ENCODE results near the gene TXNDC8.

TXNDC8 gene

DNA sequence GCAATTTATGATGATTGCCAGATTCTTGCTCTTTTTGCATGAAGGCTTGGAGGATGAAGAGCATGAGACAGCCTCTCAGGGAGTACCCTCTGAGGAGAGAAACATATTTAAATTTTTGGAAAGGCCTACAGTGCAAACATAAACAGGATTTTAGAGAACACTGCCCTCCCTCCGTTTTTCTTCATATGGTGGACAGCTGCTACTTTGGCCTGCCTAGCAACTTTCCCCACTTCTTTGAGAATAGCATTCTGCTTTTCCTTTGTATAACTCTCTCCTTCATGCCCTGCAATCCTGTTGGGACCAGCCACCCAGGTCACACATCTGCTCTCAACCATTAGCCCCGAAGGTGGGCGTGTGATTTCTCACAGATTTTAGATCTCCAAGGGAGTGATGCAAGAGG is 60.9 kb downstream of the TXNDC8 start:
- DNase-seq, result no peak

DNA sequence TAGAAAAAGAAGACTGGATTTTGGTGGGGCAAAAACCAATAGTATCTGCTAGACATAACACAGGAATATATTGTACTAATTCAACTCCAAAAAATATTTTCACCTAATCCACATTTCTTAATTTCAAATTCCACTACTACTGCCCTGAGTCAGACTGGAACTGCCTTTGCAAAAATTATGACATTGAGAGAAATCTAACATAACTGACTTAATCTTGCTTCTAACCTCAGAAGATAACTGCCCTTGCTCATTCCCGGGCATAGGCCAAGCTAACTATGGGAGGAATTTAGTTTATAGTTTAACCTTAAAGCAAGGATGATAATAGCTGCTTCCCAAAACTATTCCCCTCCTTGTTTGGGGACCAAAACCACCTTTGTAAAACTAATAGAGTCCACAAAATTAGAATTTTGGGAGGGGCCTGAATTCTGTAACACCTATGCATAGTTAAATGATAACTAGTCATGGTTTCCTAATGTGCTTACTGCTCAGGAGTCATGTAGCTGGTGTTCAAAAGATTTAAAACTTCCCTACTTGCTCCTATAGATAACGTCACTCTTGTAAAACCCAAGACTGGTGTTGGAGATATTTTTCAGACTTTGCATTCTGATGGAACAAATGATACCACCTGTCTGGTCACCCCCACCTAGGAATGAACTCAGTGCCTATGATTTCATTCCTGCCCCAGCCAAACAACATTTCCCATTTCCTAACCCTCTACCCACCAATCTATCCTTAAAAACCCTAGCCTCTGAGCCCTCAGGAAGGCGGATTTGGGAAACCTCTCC is 67.3 kb downstream of the TXNDC8 start:
- no peak for DNase-seq

DNA sequence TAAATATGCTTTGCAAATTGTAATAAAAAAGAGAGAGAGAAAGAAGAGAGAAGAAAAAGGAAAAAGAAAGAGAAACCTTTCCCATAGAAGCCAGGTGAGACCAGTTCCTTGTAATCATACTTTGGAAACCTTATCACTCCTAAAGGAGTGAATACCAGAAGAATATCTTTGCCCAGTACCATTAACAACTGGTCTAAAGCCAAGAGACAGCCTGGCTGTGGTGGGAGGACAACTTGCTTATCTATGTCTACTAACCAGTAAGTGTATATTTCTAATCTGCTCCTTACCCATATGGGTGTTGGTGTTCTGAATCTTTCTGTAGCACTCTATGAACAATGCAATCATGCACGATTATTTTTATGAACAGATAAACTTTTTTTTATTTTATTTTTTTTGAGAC is 70.9 kb downstream of the TXNDC8 start:
- DNase-seq, result no peak

GRCh38 chr9:110261632-110262031 is 76.0 kb downstream of the TXNDC8 start:
- no peak for DNase-seq

DNA sequence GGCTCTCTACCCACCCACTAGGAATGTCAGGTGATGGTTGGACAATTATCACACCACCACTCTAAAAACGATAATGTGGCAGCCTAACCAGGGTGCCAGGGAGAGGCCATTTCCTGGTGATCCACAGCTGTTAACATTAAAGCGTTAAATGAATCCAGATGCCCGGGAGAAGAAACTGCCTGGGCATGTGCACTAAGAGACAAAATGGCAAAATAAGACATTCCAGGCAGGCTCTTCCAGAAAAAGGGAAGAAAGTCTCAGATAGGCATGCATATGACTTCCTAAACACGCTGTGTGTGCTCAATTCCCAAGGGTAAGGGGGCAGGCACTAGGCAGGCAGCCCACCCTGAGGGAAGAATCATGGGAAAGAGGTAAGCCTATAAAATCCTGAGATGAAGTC is 76.8 kb downstream of the TXNDC8 start:
- no peak for DNase-seq

GRCh38 chr9:110259566-110259965 is 78.1 kb downstream of the TXNDC8 start:
- DNase-seq, result no peak

DNA sequence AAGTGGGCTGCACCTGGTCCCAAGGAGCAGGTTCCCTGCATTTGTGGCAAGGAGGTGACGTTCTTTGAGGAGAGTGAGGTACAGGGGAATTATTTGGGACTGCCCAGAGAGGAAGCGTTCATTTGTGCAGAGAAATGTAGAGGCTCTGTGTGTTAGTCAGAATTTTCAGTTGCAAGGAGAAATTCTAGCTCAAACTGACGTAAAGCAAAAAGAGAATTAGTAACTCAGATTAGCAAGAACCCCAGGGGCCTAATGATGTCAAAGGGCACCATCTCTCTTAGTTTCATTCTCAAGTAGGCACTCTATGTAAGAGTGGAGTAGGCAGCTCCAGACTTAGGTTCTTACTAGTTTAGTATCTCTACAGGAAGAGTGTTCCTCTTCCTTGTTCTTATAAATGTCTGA is 79.0 kb downstream of the TXNDC8 start:
- no peak for DNase-seq

DNA sequence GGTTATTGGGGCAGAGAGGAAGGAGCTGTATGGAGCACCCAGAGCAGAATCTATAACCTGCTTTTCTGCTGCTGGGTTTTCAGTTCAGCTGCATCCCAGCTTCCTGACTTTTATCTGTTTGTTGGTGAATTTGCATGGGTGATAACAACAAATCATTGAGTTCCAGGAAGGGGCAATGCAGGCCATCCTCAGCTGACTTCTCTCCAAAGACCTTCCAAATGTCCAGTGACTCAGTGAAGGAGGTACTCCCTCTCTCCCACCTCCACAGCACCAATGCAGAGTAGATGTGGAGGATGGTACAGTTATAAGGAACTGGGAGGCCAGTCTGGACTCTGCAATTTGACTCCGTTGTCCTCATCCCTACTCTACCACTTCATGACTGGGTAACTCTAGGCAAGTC is 79.7 kb downstream of the TXNDC8 start:
- no peak for DNase-seq

- DNase-seq, result no peak
Observed at GRCh38 chr9:110257097-110257841, 80.4 kb downstream of the TXNDC8 start.

DNA sequence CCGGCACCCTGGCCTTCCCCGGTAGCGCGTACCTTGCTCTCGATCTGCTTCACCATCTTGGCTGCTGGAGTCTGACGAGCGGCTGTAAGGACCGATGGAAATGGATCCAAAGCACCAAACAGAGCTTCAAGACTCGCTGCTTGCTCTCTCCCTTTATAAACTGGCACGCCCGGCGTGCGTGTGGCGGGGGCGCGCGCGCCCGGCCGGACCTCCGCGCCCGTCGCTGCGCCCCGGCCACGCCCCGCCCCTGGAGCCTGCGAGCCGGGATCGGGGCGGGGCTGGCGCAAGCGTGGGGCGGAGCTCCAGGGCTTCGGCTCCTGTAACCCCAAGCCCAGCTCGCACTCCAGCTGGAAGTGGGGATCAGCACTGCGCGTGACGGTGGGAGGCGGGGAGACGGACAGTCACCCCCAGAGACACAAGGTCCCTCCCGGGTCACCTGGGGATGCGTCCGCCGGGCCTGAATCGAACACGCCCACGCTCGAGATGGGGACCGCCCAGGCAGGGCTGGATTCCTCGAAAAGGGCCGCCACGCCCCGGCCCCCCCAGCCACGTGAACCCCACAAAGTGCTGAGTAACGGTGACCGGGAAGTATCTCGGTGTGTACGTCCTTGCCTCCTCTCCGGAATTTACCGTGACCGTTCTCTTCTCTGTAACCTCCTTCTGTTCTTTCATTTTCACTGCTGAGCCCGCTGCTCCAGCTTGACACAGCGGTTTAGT is 81.1 kb downstream of the TXNDC8 start, which contains the start of gene TXN:
TXN (minus strand) TSS at position 128 of the 717 bp plus-strand sequence; CDS start at position 56, 72 bp downstream.
- peak; percentile 89 for DNase-seq

DNA sequence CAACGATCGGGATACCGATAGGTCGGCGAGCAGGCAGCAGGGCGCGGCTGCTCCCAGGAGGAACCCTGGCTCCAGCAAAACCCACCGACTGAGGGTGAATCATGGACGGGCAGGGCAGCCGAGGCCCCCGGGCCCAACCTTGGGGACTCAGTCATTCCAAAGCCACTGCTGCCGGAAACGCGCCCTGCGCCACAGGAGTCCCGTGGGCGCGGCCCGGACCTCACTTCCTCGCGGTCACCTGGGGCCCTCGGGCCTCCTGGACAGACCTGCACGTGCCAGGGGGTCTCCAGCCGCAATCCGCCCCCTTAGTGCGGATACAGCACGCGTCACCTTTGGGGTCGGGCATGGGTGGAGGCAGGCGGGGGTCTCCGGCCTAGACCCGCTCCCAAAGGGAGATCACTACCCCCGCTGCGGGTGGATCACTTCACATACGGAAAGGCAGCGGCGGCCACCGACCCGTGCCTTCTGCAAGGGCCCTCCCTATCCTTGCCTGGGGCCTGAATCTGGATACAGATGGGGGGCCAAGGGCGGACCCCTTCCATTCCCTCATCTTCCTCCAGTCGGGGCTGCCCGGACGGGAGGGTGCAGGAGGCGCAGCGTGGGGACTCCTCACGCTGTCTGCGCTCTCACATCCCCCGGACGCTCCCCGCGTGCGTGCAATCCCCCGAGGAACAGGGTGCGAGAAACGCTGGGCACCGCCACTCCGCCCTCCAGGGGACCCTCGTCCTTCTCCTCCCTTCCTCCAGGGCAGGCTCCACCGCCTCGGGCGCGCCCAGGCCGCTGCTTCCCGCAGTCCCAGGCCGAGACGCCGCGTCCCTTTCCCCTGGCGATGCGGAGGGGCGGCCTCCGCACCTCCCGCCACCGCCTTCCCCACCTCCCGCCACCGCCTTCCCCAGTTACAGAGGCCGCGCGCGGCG is 81.9 kb downstream of the TXNDC8 start:
- DNase-seq, result peak; percentile 38

DNA sequence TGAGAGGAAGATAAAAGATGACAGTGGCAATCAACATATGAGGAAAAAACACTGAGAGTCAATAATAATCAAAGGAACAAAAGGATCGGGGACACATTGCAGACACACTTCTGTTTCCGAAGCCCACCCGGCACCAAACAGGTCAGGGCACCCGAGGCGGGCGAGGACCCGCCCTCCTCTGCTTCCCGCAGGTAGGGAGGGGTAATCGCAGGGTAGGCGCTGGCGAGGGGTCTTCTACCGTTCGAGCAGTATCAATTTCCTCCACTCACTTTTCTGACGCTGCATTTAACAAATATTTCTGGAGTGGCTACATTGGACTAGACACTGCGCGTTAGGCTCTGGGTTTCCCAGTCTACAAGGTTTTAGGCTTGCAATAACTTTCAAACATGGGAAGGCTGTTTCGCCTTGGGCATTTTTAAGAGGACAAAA is 82.6 kb downstream of the TXNDC8 start:
- peak; percentile 4 for DNase-seq

DNA sequence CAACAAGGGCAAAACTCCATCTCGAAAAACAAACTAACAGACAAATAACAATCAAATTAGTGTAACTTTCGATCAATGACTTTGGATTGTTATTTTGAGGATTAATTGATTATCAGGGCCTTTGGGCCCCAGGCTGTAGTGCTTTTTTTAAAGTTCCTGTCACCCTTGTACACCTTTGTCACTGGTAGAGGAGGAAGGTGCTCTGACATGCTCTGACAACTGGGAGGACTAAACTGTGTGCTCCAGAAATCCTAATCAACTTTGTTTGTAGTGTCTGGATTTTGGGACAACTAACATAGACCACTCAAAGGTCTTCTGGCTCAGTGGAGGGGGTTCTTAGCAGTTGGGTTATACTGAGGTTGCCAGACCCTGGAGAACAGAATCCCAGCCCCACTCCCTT is 83.2 kb downstream of the TXNDC8 start:
- no peak for DNase-seq

All from CD4-positive, alpha-beta T cell treated with Interleukin-6 for 4 hours (primary cell).